K562 (cell line): ENCODE data around the gene CST1.

Experiments used
- E2F1 ChIP-seq: sonication (generic); formaldehyde crosslinking; IDR thresholded peaks from 2 replicates; pipeline ENCODE4 v1.8.1; 2023; ENCODE audit warnings: mild to moderate bottlenecking, missing genetic modification reagents, moderate library complexity
- YY1 ChIP-seq, 3 experiments: IDR thresholded peaks; 2 replicates each; pipeline ENCODE4 v1.6.1; 2011; ENCODE audit warnings: low read length in 2 of 3, mild to moderate bottlenecking in 2 of 3, moderate library complexity in 2 of 3, borderline replicate concordance in 1 of 3, control low read depth in 1 of 3, low read depth in 1 of 3; ENCODE audit not compliant: insufficient read depth in 3 of 3, insufficient replicate concordance in 2 of 3, control insufficient read depth in 1 of 3, insufficient read length in 1 of 3; ENCODE audit errors: extremely low read depth in 1 of 3
- ZNF140 ChIP-seq: fragments of 250-450 bp; sonication (Bioruptor Pico); IDR thresholded peaks from 2 replicates; pipeline ENCODE4 v1.8.0; 2021; ENCODE audit warnings: moderate library complexity, mild to moderate bottlenecking, inconsistent platforms
- TF ChIP-seq, protein P1 (sequence below), 3 experiments: IDR thresholded peaks in 2 of 3; conservative IDR thresholded peaks in 1 of 3; 2 replicates each; pipeline ENCODE4 v1.5.1; 2011 to 2012; ENCODE audit warnings: low read length in 3 of 3, mild to moderate bottlenecking in 3 of 3, control low read depth in 2 of 3, improper control_type of control experiment in 1 of 3, inconsistent platforms in 1 of 3, low read depth in 1 of 3, mixed read lengths in 1 of 3, moderate library complexity in 1 of 3; ENCODE audit not compliant: insufficient read depth in 2 of 3

DNA sequence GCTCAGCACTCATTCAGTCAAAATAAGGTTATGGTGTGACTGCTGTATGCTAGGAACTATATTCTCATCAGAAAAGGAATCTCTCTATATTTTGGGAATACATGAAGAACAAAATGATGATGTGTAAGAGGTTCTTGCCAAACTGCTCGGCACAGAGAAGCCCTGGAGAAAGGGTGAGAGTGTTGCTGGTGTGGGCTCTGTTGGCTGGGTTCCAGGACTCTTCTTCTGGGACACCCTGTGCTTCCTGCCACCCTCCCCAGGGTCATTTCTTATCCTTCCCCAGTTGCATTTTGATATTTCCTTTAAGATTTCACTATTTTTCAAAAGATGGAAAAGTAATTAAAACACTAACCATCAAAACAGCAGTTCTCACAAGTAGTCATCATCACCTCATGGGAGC, 28.8 kb downstream of the CST1 start:
- TF ChIP-seq E2F1 (CRISPR knock-in tag) = no peak
- TF ChIP-seq, protein P1, sequence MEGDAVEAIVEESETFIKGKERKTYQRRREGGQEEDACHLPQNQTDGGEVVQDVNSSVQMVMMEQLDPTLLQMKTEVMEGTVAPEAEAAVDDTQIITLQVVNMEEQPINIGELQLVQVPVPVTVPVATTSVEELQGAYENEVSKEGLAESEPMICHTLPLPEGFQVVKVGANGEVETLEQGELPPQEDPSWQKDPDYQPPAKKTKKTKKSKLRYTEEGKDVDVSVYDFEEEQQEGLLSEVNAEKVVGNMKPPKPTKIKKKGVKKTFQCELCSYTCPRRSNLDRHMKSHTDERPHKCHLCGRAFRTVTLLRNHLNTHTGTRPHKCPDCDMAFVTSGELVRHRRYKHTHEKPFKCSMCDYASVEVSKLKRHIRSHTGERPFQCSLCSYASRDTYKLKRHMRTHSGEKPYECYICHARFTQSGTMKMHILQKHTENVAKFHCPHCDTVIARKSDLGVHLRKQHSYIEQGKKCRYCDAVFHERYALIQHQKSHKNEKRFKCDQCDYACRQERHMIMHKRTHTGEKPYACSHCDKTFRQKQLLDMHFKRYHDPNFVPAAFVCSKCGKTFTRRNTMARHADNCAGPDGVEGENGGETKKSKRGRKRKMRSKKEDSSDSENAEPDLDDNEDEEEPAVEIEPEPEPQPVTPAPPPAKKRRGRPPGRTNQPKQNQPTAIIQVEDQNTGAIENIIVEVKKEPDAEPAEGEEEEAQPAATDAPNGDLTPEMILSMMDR (IDR thresholded peaks at IDR 0.05 in 2 of 3, conservative IDR thresholded peaks at IDR 0.05 in 1 of 3; ENCODE audit: insufficient read depth in 2 of 3, low read depth in 1 of 3, low read length in 3 of 3) = no peak
- no peak for TF ChIP-seq ZNF140
- no peak for TF ChIP-seq YY1 (IDR thresholded peaks at IDR 0.05; ENCODE audit: borderline replicate concordance in 1 of 3, control insufficient read depth in 1 of 3, extremely low read depth in 1 of 3, insufficient read depth in 3 of 3, insufficient read length in 1 of 3, insufficient replicate concordance in 2 of 3, low read depth in 1 of 3, low read length in 2 of 3)
